NCI-H146 treated with DMSO at 0.1 percent for 48 hours (cell line): ENCODE data around the gene MED13L.

Experiments
- DNase-seq: peaks from one replicate; lab custom pipeline; 2025; ENCODE audit not compliant: unreplicated experiment; lab: John Stamatoyannopoulos, UW

Gene MED13L

DNA sequence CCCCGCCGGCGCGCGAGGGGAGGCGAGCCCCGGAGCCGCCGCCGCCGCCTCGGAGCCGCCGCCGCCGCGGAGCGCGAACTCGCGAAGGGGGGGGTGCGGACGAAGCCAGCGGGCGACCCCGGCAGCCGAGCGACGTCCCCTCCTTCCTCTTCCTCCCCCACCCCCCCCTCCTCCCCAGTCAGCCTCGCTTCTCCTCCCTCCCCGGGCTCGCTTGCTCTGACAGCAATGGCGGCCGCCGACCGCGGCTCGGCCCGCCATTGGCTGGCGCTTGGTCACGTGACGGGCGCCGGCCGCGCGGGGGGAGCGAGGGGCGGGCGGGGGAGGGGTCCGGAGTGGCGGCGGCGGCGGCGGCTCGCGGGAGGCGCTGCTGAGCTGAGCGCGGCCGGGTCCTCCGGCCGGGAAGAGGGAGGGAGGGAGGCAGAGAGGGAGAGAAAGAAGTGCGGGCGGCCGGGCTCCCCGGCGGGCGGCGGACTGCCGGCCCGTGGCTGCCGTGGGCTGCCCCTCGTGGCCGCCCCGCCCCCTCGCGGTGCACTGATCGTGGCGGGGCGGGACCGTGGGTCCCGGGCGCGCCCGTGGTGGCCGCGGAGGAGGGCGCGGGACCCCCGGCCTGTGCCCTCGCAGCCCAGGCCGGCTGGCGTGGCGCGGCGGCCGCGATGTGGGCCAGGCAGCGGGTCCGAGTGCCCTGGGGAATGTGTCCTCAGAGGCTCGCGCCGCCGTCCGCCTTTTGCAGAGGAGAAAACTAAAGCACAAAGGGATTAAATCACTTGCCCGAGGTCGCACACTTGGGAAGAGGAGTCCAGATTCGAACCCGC is at the start of gene MED13L:
Gene MED13L, minus strand, starts transcription at position 227 of the 812 bp plus-strand sequence. CDS start 562 bp downstream, outside the sequence.
- DNase-seq = peak; percentile 62

DNA sequence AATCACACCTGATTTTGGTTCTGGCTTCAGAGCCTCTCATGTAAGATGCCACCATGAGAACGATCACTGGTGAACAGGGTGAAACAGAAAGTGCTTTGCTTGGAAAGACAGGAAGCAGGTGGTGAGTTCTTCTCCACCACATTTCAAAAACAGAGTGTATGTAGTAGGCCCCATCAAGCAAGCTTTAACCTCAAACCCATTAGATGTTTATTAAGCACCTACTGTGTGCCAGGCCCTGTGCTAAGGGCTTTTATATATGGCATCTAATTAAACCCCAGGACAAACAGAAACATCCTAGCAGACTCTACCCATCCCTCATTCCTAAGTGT is 47.8 kb upstream of the MED13L start:
- DNase-seq = no peak

DNA sequence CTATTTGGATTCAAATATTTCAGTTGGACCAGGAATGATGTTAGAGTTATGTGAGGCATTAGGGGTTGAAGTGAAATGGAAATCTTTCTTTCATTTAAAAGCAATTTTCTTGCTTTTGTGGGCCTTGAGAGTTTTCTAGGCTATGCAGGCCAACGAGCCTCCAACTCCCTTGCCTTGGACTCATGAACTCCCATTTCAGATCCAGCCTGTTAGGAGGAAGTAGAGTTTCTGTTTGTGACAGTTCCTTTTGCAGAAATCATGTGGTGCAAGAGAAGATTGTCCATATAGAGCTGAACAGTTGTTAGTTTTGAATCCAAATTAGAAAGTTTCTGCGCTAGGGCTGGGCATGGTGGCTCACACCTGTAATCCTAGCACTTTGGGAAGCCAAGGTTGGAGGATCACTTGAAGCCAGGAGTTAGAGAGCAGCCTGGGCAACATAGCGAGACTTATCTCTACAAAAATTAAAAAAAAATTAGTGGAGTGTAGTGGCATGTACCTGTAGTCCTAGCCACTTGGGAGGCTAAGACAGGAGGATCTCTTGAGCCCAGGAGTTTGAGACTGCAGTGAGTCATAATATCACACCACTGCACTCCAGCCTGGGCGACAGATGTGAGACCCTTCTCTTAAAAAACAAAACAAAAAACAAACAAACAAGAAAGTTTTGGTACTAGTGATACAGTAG is 47.3 kb upstream of the MED13L start:
- DNase-seq = no peak

DNA sequence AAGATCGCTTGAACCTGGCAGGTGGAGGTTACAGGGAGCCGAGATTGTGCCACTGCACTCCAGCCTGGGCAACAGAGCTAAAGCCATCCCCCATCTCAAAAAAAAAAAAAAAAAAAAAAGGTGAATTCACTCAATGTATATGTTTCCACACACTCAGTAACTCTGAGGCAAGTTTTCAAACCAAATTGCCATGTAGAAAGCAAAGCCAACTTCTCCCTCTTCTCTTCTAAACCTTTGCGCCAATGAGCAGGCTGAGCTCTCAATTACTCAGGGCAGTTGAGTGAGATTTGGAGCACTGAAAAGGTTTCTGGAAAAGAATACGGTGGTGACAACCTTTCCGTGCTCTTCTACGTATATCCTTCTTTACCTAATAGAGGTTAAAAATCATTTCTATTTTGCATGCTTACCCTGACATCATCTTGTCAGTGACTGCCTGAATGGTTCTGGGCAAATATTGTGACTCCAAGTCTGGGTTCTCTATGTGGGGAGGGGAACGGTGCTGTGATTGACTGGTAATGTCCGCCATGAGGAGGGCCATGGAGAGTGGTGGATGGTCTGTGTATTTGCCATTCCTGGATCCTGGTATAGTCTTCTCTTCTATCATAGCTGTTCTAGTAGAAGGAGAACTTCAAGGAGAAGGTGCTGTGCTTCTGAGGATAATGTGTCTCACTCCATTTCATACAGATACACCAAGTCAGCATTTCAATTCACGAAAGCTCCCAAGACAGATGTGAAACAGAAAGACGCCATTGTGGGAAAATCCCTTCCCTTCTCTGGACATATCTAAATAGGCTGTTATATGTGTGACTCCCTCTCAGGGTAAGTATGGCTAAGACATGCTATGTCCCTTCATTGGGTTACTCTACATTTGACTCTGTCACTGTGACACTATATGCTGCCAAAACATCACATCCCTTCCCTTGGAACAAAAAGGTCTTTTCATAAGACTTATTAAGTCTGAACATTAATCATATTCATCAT is 46.2 kb upstream of the MED13L start:
- no peak for DNase-seq

DNA sequence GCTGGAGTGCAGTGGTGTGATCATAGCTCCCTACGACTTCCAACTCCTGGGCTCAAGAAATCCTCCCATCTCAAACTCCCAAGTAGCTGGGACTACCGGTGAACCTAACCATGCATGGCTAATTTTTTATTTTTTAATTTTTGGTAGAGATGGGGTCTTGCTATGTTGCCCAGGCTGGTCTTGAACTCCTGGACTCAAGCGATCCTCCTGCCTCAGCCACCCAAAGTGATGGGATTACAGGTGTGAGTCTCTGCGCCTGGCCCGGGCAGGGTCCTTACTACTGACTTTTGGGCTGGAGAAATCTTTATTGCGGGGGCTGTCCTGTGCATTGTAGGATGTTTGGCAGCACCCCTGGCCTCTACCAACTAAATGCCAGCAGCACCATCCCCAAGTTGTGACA is 44.4 kb upstream of the MED13L start:
- no peak for DNase-seq

DNA sequence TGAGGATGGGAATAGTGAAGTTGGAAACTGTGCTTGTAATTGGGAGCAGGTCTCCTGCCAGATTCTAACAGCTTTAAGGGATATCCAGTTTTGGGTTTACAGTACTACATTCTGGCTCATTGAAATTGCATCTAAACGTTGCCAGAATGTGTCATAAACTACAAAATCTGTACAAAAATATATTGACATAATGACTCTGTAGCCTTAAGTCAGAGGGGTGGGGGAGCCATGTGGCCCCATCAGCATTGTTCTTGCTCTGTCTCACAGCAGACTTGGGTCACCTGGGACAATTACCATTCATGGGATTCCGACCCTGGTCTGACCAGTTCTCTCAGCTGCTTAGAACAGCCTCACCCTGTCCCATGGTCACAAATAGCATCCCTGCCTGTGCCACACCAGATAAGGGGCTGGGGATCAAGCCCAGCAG is 43.3 kb upstream of the MED13L start:
- no peak for DNase-seq

DNA sequence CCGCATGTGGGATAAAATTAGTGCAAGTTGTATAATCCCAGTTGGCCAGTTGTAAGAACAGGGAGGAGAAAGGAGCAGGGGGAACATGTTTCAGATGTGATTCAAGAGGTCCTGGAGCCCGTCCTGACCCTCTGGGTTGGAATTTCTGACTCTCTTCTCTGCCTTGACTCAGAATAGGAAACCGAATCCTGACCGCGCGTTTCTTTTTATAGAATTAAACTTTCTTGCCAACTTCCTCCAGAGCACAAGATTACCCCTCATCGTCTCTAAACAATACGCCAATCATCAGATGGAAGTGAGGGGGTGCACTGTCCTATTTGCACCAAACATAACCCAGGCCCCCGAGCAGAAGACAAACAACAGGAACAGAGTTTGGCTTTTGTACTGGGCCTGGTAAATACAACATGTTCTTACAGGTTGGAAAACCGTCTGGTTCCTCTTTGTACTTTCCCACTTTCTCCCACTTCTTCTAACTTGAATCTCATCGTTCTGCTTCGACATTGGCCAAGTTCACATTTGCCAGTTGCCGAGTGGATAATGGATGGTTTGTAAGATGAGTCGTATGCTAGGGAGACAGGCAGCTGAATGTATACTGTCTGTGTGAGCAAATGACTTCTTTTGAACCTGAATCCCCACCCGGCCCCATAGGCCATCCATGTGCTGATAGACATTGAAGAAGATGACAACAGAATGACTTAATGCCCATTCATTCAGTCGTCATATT is 42.6 kb upstream of the MED13L start:
- DNase-seq = no peak

DNA sequence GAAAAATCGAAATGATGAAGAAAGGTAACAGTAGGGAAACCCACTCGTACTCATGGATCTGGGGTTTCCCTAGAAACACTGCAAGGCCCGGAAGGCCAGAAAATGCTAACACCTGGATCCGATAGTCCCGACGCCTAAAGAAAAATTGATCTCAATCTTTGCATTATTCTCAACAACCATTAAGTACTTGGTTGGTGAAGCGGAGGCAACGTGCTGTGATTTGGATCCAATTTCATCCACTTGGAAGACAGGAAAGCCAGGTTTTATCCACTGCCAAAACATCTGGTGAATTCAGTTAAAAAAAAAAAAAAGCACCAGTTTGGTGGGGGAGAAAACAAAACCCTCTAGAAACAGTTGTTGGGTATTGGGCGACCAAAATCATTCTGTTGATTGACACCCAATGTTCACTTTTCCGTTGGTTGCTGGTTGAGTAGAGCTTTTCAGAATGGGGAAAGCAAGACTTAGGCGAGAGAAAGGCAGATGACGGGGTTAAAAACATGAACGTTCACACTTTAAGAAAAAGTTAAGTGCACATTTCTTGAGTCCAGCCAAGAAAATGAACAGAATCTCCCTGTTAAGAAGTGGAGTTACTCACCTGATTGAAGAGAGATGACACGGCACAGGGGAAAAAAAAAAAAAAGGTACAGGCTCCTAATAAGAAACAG is 41.9 kb upstream of the MED13L start:
- DNase-seq = no peak

DNA sequence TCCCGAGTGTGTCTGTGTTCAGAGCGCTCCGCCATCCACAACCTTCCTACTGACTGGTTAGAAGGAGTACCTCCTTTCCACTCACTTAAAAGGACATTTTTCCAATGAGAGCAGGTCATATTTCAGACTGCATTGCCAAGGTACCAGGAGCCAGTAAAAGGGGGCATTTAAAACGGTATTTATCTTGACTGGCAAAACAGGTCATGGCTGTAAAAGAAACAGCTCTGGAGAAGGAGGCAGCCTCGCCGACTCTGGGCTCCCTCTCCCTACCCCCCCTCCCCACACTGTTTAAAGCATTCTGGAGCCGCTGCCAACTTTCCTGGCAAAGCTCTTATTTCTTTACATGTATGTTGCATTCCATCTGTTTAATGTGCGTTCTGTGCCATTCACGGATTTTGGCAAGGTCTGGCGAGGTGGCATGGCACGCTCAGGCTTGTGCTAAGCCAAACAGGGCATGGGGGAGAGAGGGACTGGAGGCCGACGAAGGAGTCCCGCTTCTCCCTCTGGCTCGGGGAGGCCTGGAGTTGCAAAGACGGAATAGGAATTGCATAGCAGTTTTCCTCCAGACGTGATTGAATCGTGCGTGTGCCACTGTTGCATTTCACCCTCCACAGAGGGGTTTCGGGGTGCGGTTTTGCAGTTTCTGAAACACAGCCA is 41.2 kb upstream of the MED13L start:
- DNase-seq = no peak

DNA sequence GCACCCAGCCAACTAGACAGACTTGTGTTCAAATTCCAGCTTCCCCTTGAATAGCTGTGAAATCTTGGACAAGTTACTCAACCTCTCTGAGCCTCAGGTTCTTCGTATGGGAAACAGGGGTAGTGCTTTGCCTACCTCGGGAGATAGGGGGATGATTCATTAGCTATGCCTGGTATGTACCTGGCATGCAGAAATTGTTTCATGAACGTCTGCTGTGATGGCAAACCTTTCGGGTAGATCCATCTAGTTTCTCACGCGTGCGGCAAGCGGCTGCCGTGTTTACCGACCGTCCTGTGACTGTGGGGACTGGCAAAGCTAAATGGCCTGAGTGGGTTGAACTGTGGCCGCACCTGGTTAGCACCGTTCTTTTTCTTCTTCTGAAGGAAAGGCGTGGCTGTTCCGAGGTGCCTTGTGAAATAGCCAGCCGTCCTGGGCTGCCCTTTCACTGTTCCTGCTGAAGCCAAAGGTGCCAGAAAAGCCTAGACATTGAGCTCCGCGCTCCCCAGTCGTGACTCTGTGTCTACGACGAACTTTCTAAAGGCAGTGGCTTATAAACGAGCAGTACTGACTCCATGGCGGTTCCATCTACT is 40.6 kb upstream of the MED13L start:
- DNase-seq = no peak

DNA sequence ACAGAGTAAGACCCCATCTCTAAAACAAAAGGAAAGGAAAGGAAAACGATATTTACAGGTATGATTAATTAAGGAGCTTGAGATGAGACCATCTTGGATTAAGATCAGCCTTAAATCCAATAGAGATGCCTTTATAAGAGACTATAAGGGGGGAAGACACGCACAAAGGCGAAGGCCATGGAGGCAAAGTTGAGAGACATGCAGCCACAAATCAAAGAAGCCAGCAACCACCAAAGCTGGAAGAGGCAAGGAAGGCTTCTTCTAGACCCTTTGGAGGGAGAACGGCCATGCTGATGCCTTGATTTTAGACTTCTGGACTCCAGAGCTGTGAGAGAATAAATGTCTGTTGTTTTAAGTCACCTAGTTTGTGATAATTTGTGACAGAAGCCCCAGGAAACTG is 39.6 kb upstream of the MED13L start:
- DNase-seq = no peak

DNA sequence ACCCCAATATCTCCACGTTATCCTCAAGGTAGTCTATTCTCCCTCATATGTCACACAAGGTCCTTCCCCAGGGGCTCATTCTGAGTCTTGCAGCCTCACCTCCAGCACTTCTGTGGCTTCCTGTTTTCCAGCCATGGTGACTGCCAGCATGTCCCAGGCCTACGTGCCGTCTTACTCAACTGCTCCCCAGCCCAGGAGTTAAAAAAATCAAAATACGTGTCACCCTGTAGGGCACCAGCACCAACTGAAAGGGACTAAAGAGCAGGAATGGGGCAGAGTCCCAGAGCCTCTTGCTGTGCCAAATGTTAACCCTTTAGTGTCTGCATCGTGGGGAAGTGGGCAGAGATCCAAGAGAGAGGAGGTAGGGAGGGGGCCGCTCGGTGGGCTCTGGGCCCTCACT is 37.0 kb upstream of the MED13L start:
- DNase-seq = no peak

DNA sequence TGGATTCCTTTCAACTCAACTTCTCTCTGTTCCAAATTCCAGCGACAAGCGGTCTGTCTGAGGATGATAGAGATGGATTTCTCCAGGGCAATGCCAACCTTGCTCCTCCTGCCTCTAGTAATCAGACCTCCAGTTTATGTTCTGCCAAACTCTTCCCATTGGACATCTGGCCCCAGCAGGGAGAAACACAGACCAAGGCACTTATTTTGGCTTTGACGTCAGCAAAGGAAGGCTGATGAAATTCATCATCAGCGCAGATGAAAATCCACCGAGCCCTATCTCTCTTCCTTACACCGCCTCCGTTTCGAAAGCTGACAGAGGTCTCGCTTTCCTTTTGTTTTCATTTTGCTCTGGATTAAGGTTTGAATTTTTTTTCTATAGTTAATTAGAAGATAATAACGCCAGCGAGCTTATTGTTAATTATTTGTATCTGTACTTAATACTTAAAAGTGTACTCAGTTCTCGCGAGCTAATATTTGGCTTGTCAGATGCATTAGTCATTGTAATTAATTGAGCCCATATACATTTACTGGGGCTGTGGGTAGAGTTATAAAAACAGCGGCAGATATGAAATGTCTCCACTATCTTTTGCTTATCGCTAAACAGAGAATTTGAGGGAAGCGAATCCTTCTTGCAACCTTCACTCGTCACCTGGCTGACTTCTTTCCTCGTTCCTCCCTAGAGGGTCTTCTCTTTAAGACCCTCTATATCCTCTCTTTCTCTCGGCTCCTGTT is 35.9 kb upstream of the MED13L start:
- DNase-seq = no peak

DNA sequence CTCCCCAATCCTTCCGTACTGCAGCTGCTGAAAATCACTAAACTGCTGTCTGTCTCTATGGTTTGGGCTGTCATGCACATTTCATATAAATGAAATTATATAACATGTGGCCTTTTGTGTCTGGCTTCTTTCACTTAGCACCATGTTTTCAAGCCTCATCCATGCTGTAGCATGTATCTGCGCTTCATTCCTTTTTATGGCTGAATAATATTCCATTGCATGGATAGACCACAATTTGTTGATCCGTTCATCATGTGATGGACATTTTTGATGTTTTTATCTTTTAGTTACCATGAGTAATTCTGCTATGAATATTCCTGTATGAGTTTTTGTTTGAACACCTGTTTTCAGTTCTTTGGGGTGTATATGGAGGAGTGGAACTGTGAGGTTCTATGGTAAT is 32.6 kb upstream of the MED13L start:
- no peak for DNase-seq

DNA sequence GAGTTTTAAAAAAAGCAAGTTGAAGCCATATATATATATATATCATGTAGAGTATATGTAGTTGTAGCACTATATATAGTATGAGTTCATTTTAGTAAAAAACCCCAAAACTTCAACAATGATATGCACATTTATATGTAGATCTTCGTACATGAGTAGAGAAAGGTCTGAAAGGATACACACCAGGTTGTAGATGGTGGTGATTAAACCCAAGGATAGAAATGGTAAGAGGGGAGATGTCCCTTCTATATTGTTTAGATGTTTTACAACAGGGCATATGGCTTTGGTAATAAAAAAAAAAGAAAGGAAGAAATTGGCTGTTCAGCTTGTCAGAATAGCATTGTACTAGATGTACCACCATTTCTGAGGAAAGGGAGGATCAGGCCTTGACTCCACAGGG is 31.9 kb upstream of the MED13L start:
- DNase-seq = no peak

DNA sequence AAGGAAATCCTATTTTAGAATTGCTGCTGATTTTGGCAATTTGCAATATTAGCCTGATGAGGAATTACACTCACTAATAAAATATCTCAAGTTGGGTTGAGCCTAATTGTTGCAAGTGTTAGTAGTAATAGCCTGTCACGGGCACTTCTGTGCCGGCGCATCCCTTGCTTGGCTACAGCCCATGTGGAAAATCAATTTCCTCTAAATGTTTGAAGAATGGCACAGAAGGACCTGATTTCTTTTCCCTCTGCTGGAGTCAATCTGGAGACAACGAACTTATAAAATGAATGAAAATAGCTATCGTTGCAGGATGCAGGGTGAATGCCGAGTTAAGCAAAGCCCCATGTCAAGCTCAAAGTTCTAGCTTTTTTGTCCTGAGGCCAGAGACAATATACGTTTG is 31.2 kb upstream of the MED13L start:
- no peak for DNase-seq

DNA sequence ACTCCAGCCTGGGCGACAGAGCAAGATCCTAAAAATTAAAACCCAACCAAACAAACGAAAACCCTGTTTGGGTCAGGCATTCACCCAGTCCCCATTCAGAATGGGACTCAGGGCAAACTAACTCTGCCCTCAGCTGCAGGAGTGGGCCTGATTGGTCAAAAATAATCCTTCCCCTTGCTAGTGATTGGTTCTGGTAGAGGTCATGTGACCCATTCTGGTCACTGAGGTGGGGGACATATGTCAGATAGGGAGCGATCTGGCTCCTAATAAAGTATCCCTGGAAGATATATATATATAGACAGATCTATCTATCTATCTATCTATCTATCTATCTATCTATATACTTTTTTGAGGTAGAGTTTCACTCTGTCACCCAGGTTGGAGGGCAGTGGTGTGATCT is 29.5 kb upstream of the MED13L start:
- no peak for DNase-seq

DNA sequence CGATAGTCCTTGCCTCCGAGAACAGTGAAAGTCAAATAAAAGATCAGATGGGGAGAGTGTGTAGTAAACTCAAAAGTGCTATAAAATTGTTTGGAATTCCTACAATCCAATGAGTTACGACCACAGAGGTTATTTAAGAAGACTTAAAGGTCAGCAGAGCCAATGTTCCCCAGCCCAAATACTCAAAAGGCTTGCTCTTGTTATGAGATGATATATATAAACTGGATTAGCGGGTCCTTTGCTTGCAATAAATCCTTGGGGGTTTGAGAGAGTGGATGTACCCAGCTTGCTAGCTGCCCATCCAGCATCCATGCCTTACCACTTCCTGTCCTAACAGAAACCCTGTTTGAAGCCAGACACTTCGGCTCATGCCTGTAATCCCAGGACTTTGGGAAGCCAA is 29.0 kb upstream of the MED13L start:
- no peak for DNase-seq

DNA sequence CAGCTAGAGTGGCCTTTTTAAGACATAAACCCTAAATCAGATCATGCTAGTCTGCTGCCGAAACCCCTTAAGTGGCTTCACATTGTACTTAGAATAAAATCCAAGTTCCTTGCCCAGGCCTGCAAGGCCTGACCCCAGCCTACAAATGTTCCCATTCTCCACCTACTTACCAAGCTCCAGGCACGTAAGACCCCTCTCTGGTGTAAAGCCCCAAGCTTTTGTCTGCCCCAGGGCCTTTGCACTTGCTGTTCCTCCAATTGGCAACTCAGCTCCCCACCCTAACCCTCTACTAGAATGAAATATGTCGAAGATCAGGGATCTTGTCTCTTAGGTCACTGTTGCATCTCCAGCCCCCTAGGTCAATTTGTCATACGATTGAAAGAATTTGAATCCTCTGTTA is 27.1 kb upstream of the MED13L start:
- no peak for DNase-seq
